ENCODE results near the gene RSPO3. TPM values are rescaled to one million over a fixed set of nuclear protein-coding genes. Genes with fewer than 3 reads are reported as not detected.

RSPO3 gene
- polyA plus RNA-seq, 1 of the 3 experiments (the other 2 are of a cell fraction): not detected

DNA sequence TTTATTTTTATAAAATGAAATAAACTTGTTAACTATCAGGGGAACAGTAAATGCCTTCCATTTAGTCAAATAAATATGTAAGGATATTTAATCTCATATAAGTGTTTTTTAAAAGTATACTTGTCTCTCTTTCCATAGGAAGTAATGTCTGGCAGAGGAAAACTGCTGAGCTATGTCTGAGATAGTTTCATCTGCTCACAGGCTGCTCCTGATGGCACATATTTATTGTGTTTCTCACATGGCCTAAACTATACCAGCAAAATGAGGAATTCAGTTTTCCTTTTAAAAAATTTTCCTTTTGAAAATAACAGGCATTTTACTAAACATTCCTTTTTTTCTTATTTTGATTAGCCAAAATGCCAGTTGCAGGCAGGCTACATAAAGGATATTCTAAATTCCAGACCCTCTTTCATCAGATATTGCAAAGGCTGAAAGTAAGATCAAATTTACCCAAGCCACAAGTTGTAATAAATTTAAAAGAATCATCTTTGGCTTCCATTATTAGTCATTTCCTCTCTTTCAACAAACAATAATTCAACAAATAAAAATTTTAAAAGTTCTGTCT, 88.1 kb downstream of the RSPO3 start (continued):
- TF ChIP-seq RCOR1 (IDR thresholded peaks at IDR 0.05; ENCODE audit: low read length) (no peak), SMC3 (IDR thresholded peaks at IDR 0.05; ENCODE audit: low read depth, low read length) (no peak), MXI1 (IDR thresholded peaks at IDR 0.05; ENCODE audit: low read depth, low read length) (no peak)

DNA sequence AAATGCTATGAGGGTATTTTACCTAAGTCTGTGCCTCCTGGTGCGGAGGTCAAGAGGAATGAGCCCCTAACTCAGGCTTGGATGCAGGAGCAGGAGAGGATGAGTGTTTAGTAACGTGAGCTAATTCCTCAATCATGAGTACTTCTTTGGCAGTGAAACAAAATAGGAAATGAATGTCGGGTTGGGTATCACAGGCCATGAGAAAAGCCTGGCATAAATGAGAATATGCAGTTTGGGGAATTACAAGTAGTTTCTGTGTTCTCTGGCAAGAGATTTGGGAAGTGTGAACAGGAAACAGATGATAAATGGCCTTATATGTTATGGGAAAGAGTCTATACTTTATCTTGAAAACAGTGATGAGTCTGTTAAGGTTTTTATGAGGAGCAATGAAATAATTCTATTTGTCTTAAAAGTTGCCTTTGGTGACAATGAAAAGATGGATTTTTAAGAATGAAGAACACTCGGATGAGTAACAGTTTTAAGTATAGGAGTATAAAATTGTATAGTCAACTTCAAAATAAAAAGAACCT, 89.2 kb downstream of the RSPO3 start:
- Histone ChIP-seq H3K36me3 (replicated peaks in 1 of 2; ENCODE audit: control insufficient read depth in 1 of 2, insufficient read depth in 2 of 2, low read length in 1 of 2) (no peaks in the 10 kb centered on the region), H4K20me1 (ENCODE audit: insufficient read depth) (no peaks in the 10 kb centered on the region), H3K9me3 (no peaks in the 10 kb centered on the region), H3K4me1 (ENCODE audit: control insufficient read depth in 1 of 2, insufficient read depth in 2 of 2, low read depth in 1 of 2, low read length in 1 of 2) (peaks cover 0 to 12% of the 10 kb centered on the region in 2 experiments; a peak in 2 of 4 replicates), H3K27me3 (ENCODE audit: insufficient read depth) (no peaks in the 10 kb centered on the region; the same call in 1 of the 2 replicates), H2AFZ (ENCODE audit: low read depth) (peak overlapping the region; percentile 53; the same call in 1 of the 2 replicates), H3K27ac (ENCODE audit: low read depth in 2 of 2, low read length in 1 of 2) (peak overlapping the region in 1 of 2 experiments; percentile 70; a peak in 2 of 4 replicates), H3K4me3 (ENCODE audit: low read depth in 2 of 2, low read length in 1 of 2) (no peak overlapping the region), H3K4me2 (no peak overlapping the region), H3K79me2 (ENCODE audit: insufficient read depth) (no peaks in the 10 kb centered on the region), H3F3A (replicated peaks; ENCODE audit: insufficient read depth) (peaks cover 10% of the 10 kb centered on the region), H3K9ac (no peak overlapping the region), H3K9me2 (no peaks in the 10 kb centered on the region)
- CTCF ChIA-PET: no interaction called here
- no peak for DNase-seq
- WGBS (ENCODE audit: low lambda C conversion rate): 8% methylated on average over 4 of the region's 4 CpGs
- POLR2A ChIA-PET: no interaction called here
- TF ChIP-seq POLR2AphosphoS5 (IDR thresholded peaks at IDR 0.05; ENCODE audit: low read depth, low read length) (no peak), FOXM1 (IDR thresholded peaks at IDR 0.05; ENCODE audit: low read depth) (no peak), RXRA (IDR thresholded peaks at IDR 0.05; ENCODE audit: borderline replicate concordance, low read depth) (no peak), SMC3 (IDR thresholded peaks at IDR 0.05; ENCODE audit: low read depth, low read length) (no peak), GATA2 (CRISPR knock-in tag; IDR thresholded peaks at IDR 0.05) (no peak), TAF1 (IDR thresholded peaks at IDR 0.05; ENCODE audit: borderline replicate concordance, low read depth, low read length) (no peak), RCOR1 (IDR thresholded peaks at IDR 0.05; ENCODE audit: low read length) (no peak), YY1 (IDR thresholded peaks at IDR 0.05; ENCODE audit: low read depth) (no peak), RFX5 (IDR thresholded peaks at IDR 0.05; ENCODE audit: low read length) (no peak), JUND (IDR thresholded peaks at IDR 0.05) (no peak), FOSL2 (IDR thresholded peaks at IDR 0.05; ENCODE audit: borderline replicate concordance, low read depth) (no peak)

DNA sequence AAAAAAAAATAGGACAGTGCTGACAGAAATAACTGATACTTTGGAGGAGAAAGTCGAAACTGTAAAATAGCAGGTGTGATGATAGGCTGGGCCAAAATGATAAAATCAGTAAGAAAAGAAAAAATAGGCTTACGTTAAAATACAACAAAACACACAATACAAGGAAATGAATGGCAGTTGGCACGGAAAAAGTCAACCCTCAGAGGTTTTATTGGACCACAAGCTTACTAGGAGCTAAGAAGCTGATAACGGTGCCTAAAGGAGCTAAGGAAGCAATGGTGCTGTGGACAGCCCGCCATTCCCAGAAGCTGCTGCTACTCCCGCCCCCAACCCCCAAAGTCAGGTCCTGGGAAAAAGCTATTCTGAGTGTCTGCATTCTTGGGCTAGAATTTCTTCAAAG, 92.3 kb downstream of the RSPO3 start:
- no peak for DNase-seq
- no peak overlapping the region for H3K4me3 ChIP-seq (ENCODE audit: low read depth in 2 of 2, low read length in 1 of 2)
- peaks cover 10% of the 10 kb centered on the region for H3F3A ChIP-seq (replicated peaks; ENCODE audit: insufficient read depth)
- H3K9ac ChIP-seq: no peak overlapping the region
- H3K79me2 ChIP-seq (ENCODE audit: insufficient read depth): no peaks in the 10 kb centered on the region
- no peaks in the 10 kb centered on the region for H4K20me1 ChIP-seq (ENCODE audit: insufficient read depth)
- H3K9me3 ChIP-seq: no peaks in the 10 kb centered on the region
- no peak overlapping the region for H3K27ac ChIP-seq (ENCODE audit: low read depth in 2 of 2, low read length in 1 of 2)
- ChIA-PET CTCF (interaction anchor here (1.9 kb wide), 1 partner anchor 10 kb away, joined by 4 read pairs; no protein-coding TSS in a partner anchor), POLR2A (no interaction called here)
- H3K27me3 ChIP-seq (ENCODE audit: insufficient read depth): no peaks in the 10 kb centered on the region; the same call in 1 of the 2 replicates
- H3K9me2 ChIP-seq: no peaks in the 10 kb centered on the region
- TF ChIP-seq, protein P1, sequence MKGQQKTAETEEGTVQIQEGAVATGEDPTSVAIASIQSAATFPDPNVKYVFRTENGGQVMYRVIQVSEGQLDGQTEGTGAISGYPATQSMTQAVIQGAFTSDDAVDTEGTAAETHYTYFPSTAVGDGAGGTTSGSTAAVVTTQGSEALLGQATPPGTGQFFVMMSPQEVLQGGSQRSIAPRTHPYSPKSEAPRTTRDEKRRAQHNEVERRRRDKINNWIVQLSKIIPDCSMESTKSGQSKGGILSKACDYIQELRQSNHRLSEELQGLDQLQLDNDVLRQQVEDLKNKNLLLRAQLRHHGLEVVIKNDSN (IDR thresholded peaks at IDR 0.05; ENCODE audit: borderline replicate concordance, low read depth): no peak
- no peak for TF ChIP-seq NRF1 (IDR thresholded peaks at IDR 0.05; ENCODE audit: low read depth, low read length)
- no peak for TF ChIP-seq RAD21 (IDR thresholded peaks at IDR 0.05; ENCODE audit: low read length)
- TF ChIP-seq YY1 (IDR thresholded peaks at IDR 0.05; ENCODE audit: low read depth): no peak
- TF ChIP-seq RFX5 (IDR thresholded peaks at IDR 0.05; ENCODE audit: low read length): no peak
- TF ChIP-seq, protein P2, sequence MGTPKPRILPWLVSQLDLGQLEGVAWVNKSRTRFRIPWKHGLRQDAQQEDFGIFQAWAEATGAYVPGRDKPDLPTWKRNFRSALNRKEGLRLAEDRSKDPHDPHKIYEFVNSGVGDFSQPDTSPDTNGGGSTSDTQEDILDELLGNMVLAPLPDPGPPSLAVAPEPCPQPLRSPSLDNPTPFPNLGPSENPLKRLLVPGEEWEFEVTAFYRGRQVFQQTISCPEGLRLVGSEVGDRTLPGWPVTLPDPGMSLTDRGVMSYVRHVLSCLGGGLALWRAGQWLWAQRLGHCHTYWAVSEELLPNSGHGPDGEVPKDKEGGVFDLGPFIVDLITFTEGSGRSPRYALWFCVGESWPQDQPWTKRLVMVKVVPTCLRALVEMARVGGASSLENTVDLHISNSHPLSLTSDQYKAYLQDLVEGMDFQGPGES (IDR thresholded peaks at IDR 0.05; ENCODE audit: low read depth, low read length): no peak
- no peak for TF ChIP-seq MEF2A (IDR thresholded peaks at IDR 0.05; ENCODE audit: borderline replicate concordance, low read depth)
- no peak for TF ChIP-seq EZH2phosphoT487 (IDR thresholded peaks at IDR 0.05; ENCODE audit: borderline replicate concordance, low read depth)
- TF ChIP-seq, protein P3, sequence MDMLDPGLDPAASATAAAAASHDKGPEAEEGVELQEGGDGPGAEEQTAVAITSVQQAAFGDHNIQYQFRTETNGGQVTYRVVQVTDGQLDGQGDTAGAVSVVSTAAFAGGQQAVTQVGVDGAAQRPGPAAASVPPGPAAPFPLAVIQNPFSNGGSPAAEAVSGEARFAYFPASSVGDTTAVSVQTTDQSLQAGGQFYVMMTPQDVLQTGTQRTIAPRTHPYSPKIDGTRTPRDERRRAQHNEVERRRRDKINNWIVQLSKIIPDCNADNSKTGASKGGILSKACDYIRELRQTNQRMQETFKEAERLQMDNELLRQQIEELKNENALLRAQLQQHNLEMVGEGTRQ (IDR thresholded peaks at IDR 0.05; ENCODE audit: borderline replicate concordance, low read depth, low read length): no peak
- TF ChIP-seq, protein P4, sequence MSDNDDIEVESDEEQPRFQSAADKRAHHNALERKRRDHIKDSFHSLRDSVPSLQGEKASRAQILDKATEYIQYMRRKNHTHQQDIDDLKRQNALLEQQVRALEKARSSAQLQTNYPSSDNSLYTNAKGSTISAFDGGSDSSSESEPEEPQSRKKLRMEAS (IDR thresholded peaks at IDR 0.05; ENCODE audit: low read depth): no peak
- TF ChIP-seq FOXJ3 (CRISPR knock-in tag; IDR thresholded peaks at IDR 0.05): no peak
- no peak overlapping the region for H2AFZ ChIP-seq (ENCODE audit: low read depth)
- no peaks in the 10 kb centered on the region for H3K36me3 ChIP-seq (replicated peaks in 1 of 2; ENCODE audit: control insufficient read depth in 1 of 2, insufficient read depth in 2 of 2, low read length in 1 of 2)
- H3K4me1 ChIP-seq (ENCODE audit: control insufficient read depth in 1 of 2, insufficient read depth in 2 of 2, low read depth in 1 of 2, low read length in 1 of 2): peaks cover 0 to 12% of the 10 kb centered on the region in 2 experiments; a peak in 2 of 4 replicates
- WGBS (ENCODE audit: low lambda C conversion rate): 24% methylated on average over 6 of the region's 6 CpGs
- H3K4me2 ChIP-seq: no peak overlapping the region
